Mesothelial cell of epicardium (in vitro differentiated cells): ENCODE results near the gene KCNK15. TPM values are rescaled to one million over a fixed set of nuclear protein-coding genes. Genes with fewer than 3 reads are reported as not detected.

Experiments used
- DNase-seq, 2 experiments: peaks; one replicate each; pipeline ENCODE4 v3.0.0; 2021; ENCODE audit warnings: low spot score in 2 of 2; ENCODE audit not compliant: unreplicated experiment in 2 of 2
- H3K27ac Mint-ChIP-seq: 2 replicates; pipeline ENCODE4 v1.8.0; 2021; ENCODE audit warnings: mixed read lengths
- H3K27me3 Mint-ChIP-seq: 2 replicates; pipeline ENCODE4 v1.8.0; 2021; ENCODE audit warnings: low read depth, mixed read lengths
- H3K36me3 Mint-ChIP-seq: 2 replicates; pipeline ENCODE4 v1.8.0; 2021; ENCODE audit warnings: mixed read lengths
- H3K4me1 Mint-ChIP-seq: 2 replicates; pipeline ENCODE4 v1.8.0; 2021; ENCODE audit warnings: mixed read lengths
- H3K4me3 Mint-ChIP-seq: 2 replicates; pipeline ENCODE4 v1.8.0; 2021; ENCODE audit warnings: mild to moderate bottlenecking, moderate library complexity, mixed read lengths
- H3K9me3 Mint-ChIP-seq: 2 replicates; pipeline ENCODE4 v1.8.0; 2021; ENCODE audit warnings: mixed read lengths
- total RNA-seq: library from RNA; stranded (reverse); gene quantifications from 3 replicates; pipeline ENCODE4 v1.2.1, GENCODE V29; 2021
- TF ChIP-seq, protein P1 (sequence below): fragments of 200-600 bp; sonication (generic); IDR thresholded peaks from one replicate; pipeline ENCODE4 v1.5.0; 2021; ENCODE audit warnings: antibody characterized with exemption; ENCODE audit not compliant: unreplicated experiment

The KCNK15 gene
- total RNA-seq, 1 donor from 2014 or later, result 0.27 TPM

DNA sequence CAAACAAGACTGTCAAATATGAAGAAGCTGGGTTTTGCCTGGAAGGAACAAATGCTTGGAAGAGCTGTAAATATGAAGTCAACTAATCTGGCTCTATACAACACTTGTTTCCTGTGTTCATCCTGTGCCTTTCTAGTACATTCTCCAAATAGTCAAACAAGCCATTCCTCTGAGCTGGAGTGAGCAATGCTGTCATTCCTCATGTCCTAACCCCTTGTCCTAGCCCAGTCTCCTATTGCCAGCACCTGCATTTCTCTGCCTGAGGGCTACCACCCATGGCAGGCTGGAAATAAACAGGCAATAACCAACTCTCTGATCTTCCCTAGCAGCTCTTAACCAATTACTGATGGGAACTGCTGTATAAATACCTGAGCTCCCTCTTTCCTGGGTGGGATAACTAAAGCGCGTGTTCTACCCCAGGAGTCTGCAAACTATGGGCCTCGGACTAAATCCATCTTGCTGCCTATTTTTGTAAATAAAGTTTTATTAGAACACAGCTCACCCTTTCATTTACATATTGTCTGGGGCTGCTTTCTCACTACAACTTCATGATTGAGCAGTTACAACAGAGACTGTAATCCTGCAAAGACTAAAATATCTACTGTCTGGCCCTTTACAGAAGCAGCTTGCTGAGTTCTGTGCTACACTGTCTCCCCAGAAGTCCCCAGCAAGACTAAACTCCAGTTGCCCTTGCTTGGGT is 51.2 kb downstream of the KCNK15 start:
- H3K36me3 Mint-ChIP-seq, result no peaks in the 10 kb centered on the region
- no peak overlapping the region for H3K4me3 Mint-ChIP-seq
- H3K4me1 Mint-ChIP-seq, result no peaks in the 10 kb centered on the region
- H3K27ac Mint-ChIP-seq, result no peak overlapping the region
- DNase-seq, result no peak
- H3K27me3 Mint-ChIP-seq, result peaks cover 20% of the 10 kb centered on the region
- TF ChIP-seq, protein P1, sequence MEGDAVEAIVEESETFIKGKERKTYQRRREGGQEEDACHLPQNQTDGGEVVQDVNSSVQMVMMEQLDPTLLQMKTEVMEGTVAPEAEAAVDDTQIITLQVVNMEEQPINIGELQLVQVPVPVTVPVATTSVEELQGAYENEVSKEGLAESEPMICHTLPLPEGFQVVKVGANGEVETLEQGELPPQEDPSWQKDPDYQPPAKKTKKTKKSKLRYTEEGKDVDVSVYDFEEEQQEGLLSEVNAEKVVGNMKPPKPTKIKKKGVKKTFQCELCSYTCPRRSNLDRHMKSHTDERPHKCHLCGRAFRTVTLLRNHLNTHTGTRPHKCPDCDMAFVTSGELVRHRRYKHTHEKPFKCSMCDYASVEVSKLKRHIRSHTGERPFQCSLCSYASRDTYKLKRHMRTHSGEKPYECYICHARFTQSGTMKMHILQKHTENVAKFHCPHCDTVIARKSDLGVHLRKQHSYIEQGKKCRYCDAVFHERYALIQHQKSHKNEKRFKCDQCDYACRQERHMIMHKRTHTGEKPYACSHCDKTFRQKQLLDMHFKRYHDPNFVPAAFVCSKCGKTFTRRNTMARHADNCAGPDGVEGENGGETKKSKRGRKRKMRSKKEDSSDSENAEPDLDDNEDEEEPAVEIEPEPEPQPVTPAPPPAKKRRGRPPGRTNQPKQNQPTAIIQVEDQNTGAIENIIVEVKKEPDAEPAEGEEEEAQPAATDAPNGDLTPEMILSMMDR, result no peak
- H3K9me3 Mint-ChIP-seq, result no peaks in the 10 kb centered on the region

DNA sequence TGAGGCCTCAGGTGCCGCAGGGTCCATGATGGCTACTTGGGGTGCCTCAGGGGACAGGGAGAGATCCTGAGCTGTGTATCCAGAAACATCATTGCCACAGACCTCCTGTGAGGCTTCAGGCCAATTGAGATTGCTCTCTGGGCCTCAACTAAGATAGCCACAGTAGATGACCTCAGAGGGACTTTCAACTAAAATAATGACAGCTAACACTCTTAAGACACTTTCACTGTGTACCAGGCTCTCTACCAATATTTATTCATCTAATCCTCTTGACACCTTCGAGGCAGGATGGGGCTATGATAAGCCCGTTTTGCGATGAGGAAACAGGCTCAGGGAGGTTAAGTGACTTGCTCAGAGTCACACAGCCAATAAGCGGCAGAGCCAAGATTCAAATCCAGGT is 54.0 kb downstream of the KCNK15 start:
- TF ChIP-seq, protein P1, result no peak
- no peak for DNase-seq
- Mint-ChIP-seq H3K4me1 (no peaks in the 10 kb centered on the region), H3K9me3 (no peaks in the 10 kb centered on the region), H3K36me3 (no peaks in the 10 kb centered on the region), H3K27ac (no peak overlapping the region), H3K27me3 (peaks cover 35% of the 10 kb centered on the region), H3K4me3 (no peak overlapping the region)

DNA sequence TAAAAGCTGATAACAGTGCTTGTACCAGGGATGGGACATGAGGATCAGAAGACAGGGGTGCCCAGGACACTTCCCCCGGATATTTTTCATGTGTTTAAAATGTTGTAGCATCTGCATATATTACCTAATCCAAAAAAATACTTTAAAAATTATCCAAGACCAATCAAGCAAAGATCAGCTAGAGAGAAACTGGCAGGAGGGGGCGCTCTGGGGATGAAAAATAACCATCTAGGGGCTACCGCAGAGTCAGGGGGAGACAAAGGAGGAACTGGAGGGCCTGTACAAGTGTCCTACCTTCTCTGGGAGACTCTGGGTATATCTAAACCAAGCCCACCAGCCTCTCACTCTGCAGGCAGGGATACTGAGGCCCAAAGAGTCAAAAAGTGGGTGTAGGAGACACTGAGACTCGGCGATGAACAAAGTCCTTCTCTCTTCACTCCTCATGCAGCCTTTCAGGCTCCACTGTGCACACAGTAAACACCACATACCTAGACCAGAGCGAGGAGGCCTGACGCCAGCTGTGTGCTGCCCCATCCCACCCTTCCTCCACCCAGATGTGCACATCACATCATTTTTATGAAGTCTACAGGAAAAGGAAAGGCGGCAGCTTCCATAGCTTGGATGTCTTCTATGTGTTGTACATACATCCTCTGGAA is 54.9 kb downstream of the KCNK15 start:
- Mint-ChIP-seq H3K36me3 (no peaks in the 10 kb centered on the region), H3K9me3 (no peaks in the 10 kb centered on the region), H3K4me3 (no peak overlapping the region), H3K27ac (no peak overlapping the region), H3K27me3 (peaks cover 39% of the 10 kb centered on the region), H3K4me1 (no peaks in the 10 kb centered on the region)
- TF ChIP-seq, protein P1, result no peak
- DNase-seq, result no peak

Other genes starting within 250 kb of the KCNK15 start
- 42.0 to 45.0 TPM (median 42.9 TPM) in 3 replicates for gene SERINC3, start 223.8 kb upstream of the KCNK15 start, total RNA-seq
- gene PKIG, start 163.3 kb upstream of the KCNK15 start, total RNA-seq, result 50.4 to 59.1 TPM (median 51.6 TPM) in 3 replicates
- 21.7 to 23.1 TPM (median 22.5 TPM) in 3 replicates for gene ADA, start 94.2 kb upstream of the KCNK15 start, total RNA-seq
- not detected in 3 replicates for gene CCN5, start 30.5 kb upstream of the KCNK15 start, total RNA-seq
- gene RIMS4, start 64.7 kb downstream of the KCNK15 start, total RNA-seq, result 1.3 to 2.2 TPM (median 1.6 TPM) in 3 replicates
- gene YWHAB, start 139.8 kb downstream of the KCNK15 start, total RNA-seq, result 113 to 116 TPM (median 114 TPM) in 3 replicates
- 131 to 135 TPM (median 135 TPM) in 3 replicates for gene PABPC1L, start 164.2 kb downstream of the KCNK15 start, total RNA-seq
- 43.7 to 47.3 TPM (median 45.6 TPM) in 3 replicates for gene TOMM34, start 214.5 kb downstream of the KCNK15 start, total RNA-seq
- 29.9 to 31.7 TPM (median 31.3 TPM) in 3 replicates for gene STK4, start 220.6 kb downstream of the KCNK15 start, total RNA-seq